GM23338 (cell line): ENCODE measurements around the gene HIPK1. TPM values are rescaled to one million over a fixed set of nuclear protein-coding genes. Genes with fewer than 3 reads are reported as not detected.

ENCODE experiments used
- ATAC-seq: fragments of 200-7000 bp; cut with Tn5 transposase; 3 replicates; pipeline ENCODE4 v1.9.1; 2020
- DNase-seq: peaks from one replicate; pipeline ENCODE4 v3.0.0-alpha.2; 2015; ENCODE audit warnings: low spot score
- H2AFZ ChIP-seq: fragments of 200-600 bp; sonication (generic); 2 replicates; pipeline ENCODE4 v1.8.0; 2016; ENCODE audit warnings: antibody characterized with exemption, mild to moderate bottlenecking, moderate library complexity
- H3F3A ChIP-seq: fragments of 200-600 bp; sonication (generic); replicated peaks from 2 replicates; pipeline ENCODE4 v1.8.0; 2017; ENCODE audit warnings: antibody characterized with exemption, mixed run types, low read depth
- H3K27ac ChIP-seq: fragments of 200-600 bp; sonication (generic); 2 replicates; pipeline ENCODE4 v1.6.1; 2016; ENCODE audit warnings: low read depth
- H3K27me3 ChIP-seq: fragments of 200-600 bp; sonication (generic); 2 replicates; pipeline ENCODE4 v1.8.0; 2016; ENCODE audit warnings: mild to moderate bottlenecking, mixed run types, moderate library complexity; ENCODE audit not compliant: insufficient read depth
- H3K36me3 ChIP-seq: fragments of 200-600 bp; sonication (generic); 2 replicates; pipeline ENCODE4 v1.8.0; 2016; ENCODE audit warnings: mild to moderate bottlenecking; ENCODE audit not compliant: insufficient read depth
- H3K4me1 ChIP-seq: fragments of 200-600 bp; sonication (generic); 2 replicates; pipeline ENCODE4 v1.8.0; 2016; ENCODE audit warnings: mild to moderate bottlenecking, moderate library complexity; ENCODE audit not compliant: insufficient read depth
- H3K4me2 ChIP-seq: fragments of 200-600 bp; sonication (generic); 2 replicates; pipeline ENCODE4 v1.7.1; 2017; ENCODE audit warnings: mixed run types
- H3K4me3 ChIP-seq: fragments of 200-600 bp; sonication (generic); 2 replicates; pipeline ENCODE4 v1.6.1; 2016; ENCODE audit warnings: mixed run types
- H3K79me2 ChIP-seq: fragments of 200-600 bp; sonication (generic); replicated peaks from 2 replicates; pipeline ENCODE4 v1.8.0; 2017; ENCODE audit warnings: mild to moderate bottlenecking; ENCODE audit not compliant: insufficient read depth
- H3K9me2 ChIP-seq: fragments of 200-600 bp; sonication (generic); 2 replicates; pipeline ENCODE4 v1.8.0; 2017; ENCODE audit not compliant: insufficient read depth
- H4K20me1 ChIP-seq: fragments of 200-600 bp; sonication (generic); replicated peaks from 2 replicates; pipeline ENCODE4 v1.8.0; 2017; ENCODE audit warnings: mild to moderate bottlenecking; ENCODE audit not compliant: insufficient read depth
- H3K27ac Mint-ChIP-seq: 2 replicates; pipeline ENCODE4 v1.8.0; 2020; ENCODE audit warnings: inconsistent platforms, mild to moderate bottlenecking, moderate library complexity, mixed read lengths
- H3K27me3 Mint-ChIP-seq: 3 replicates; pipeline ENCODE4 v1.8.0; 2022; ENCODE audit warnings: low read depth, mild to moderate bottlenecking, moderate library complexity, mixed read lengths, inconsistent platforms; ENCODE audit not compliant: insufficient read depth, poor library complexity
- H3K36me3 Mint-ChIP-seq: 3 replicates; pipeline ENCODE4 v1.8.0; 2021; ENCODE audit warnings: low read depth, mild to moderate bottlenecking, inconsistent platforms, moderate library complexity, mixed read lengths
- H3K4me1 Mint-ChIP-seq: 3 replicates; pipeline ENCODE4 v1.8.0; 2020; ENCODE audit warnings: mild to moderate bottlenecking, inconsistent platforms, mixed read lengths
- H3K4me3 Mint-ChIP-seq: 3 replicates; pipeline ENCODE4 v1.8.0; 2021; ENCODE audit warnings: moderate library complexity, mild to moderate bottlenecking, inconsistent platforms, mixed read lengths
- H3K9me3 Mint-ChIP-seq: 3 replicates; pipeline ENCODE4 v1.8.0; 2020; ENCODE audit warnings: moderate library complexity, mild to moderate bottlenecking, inconsistent platforms, mixed read lengths
- CREB1 ChIP-seq: fragments of 250-450 bp; sonication (Bioruptor Pico); IDR thresholded peaks from 2 replicates; pipeline ENCODE4 v1.5.0; 2020; ENCODE audit warnings: low read depth, mild to moderate bottlenecking, moderate library complexity
- EZH2 ChIP-seq: fragments of 200-600 bp; sonication (generic); IDR thresholded peaks from one replicate; pipeline ENCODE4 v1.8.0; 2017; ENCODE audit warnings: antibody characterized with exemption, mild to moderate bottlenecking, low read depth; ENCODE audit not compliant: unreplicated experiment
- EZH2phosphoT487 ChIP-seq: fragments of 200-600 bp; sonication (generic); IDR thresholded peaks from one replicate; pipeline ENCODE4 v1.8.1; 2018; ENCODE audit warnings: antibody characterized with exemption; ENCODE audit not compliant: unreplicated experiment
- JUNB ChIP-seq: IDR thresholded peaks from one replicate; pipeline ENCODE4 v1.6.1; 2016; ENCODE audit warnings: antibody characterized with exemption; ENCODE audit not compliant: unreplicated experiment
- NANOG ChIP-seq: IDR thresholded peaks from 2 replicates; pipeline ENCODE4 v1.6.1; 2016; ENCODE audit warnings: antibody characterized with exemption, borderline replicate concordance
- POLR2AphosphoS5 ChIP-seq: IDR thresholded peaks from 2 replicates; pipeline ENCODE4 v1.6.1; 2016; ENCODE audit warnings: antibody characterized with exemption, low read depth
- STAT1 ChIP-seq: IDR thresholded peaks from one replicate; pipeline ENCODE4 v1.6.1; 2016; ENCODE audit warnings: antibody characterized with exemption; ENCODE audit not compliant: unreplicated experiment
- ZNF114 ChIP-seq: fragments of 250-450 bp; sonication (Bioruptor Pico); IDR thresholded peaks from 2 replicates; pipeline ENCODE4 v1.5.0; 2020; ENCODE audit warnings: mild to moderate bottlenecking, moderate library complexity
- ZNF331 ChIP-seq: fragments of 250-450 bp; sonication (Bioruptor Pico); IDR thresholded peaks from 2 replicates; pipeline ENCODE4 v1.5.0; 2020; ENCODE audit warnings: low read depth, mild to moderate bottlenecking, moderate library complexity
- polyA plus RNA-seq: library from polyadenylated mRNA; unstranded; fragments of >200 nt; fragmentation: Nextera tagmentation; extraction: Ambion mirVana; gene quantifications from 2 replicates; pipeline ENCODE4 v1.2.1, GENCODE V29; 2016
- total RNA-seq: library from RNA; depleted of rRNA; stranded (reverse); fragments of >200 nt; shearing (Covaris generic); gene quantifications from 2 replicates; pipeline ENCODE4 v1.2.3, GENCODE V29; 2014
- TF ChIP-seq, protein P1 (sequence below): fragments of 250-450 bp; sonication (Bioruptor Pico); IDR thresholded peaks from 2 replicates; pipeline ENCODE4 v1.5.0; 2020; ENCODE audit warnings: mild to moderate bottlenecking, moderate library complexity
- TF ChIP-seq, protein P2 (sequence below): IDR thresholded peaks from 2 replicates; pipeline ENCODE4 v1.6.1; 2016; ENCODE audit warnings: antibody characterized with exemption
- TF ChIP-seq, protein P3 (sequence below): IDR thresholded peaks from one replicate; pipeline ENCODE4 v1.6.1; 2018; ENCODE audit warnings: antibody characterized with exemption; ENCODE audit not compliant: unreplicated experiment
- TF ChIP-seq, protein P4 (sequence below), 2 experiments: fragments of 200-600 bp in 1 of 2; sonication (generic) in 1 of 2; conservative IDR thresholded peaks; 2 replicates each; pipeline versions ENCODE4 v1.5.1 to v1.6.1; 2016 to 2017; ENCODE audit warnings: antibody characterized with exemption in 2 of 2, low read depth in 2 of 2, mild to moderate bottlenecking in 2 of 2, moderate library complexity in 1 of 2

Gene HIPK1
- total and polyA plus RNA-seq, 2 experiments from 2014 or later: 14.3 to 47.5 TPM

DNA sequence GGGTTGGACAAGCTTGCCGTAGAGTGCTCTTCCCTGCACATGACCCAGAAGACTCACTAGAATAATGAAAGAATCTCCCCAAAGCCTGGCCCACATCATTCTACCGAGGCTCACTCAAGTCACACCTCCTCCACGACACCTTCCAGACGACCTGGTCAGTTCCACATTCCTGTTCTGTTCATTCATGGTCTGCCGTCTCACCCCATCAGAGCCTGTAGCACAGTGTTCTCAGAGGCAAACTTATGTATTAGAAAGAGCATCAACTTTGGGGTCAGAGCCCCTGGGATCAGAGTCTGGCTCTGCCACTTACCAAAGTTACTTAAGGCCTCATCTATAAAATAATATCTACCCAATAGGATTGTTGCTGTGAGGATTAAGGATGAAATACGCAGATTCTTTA lies 57.7 kb downstream of the HIPK1 start:
- 0 out of 2 replicates have a peak, but pooled peaks cover 5% of the 10 kb centered on the region for H3F3A ChIP-seq
- H3K27me3 ChIP-seq: no peaks in the 10 kb centered on the region
- ATAC-seq: no peak
- H2AFZ ChIP-seq: no peak overlapping the region
- H3K4me2 ChIP-seq: no peak overlapping the region
- H3K4me3 Mint-ChIP-seq: no peak overlapping the region
- 0 out of 2 replicates have a peak, but pooled peaks cover 13% of the 10 kb centered on the region for H3K9me2 ChIP-seq
- no peak for DNase-seq
- peaks cover 47% of the 10 kb centered on the region for H3K36me3 Mint-ChIP-seq
- H3K4me3 ChIP-seq: no peak overlapping the region
- TF ChIP-seq, protein P1, sequence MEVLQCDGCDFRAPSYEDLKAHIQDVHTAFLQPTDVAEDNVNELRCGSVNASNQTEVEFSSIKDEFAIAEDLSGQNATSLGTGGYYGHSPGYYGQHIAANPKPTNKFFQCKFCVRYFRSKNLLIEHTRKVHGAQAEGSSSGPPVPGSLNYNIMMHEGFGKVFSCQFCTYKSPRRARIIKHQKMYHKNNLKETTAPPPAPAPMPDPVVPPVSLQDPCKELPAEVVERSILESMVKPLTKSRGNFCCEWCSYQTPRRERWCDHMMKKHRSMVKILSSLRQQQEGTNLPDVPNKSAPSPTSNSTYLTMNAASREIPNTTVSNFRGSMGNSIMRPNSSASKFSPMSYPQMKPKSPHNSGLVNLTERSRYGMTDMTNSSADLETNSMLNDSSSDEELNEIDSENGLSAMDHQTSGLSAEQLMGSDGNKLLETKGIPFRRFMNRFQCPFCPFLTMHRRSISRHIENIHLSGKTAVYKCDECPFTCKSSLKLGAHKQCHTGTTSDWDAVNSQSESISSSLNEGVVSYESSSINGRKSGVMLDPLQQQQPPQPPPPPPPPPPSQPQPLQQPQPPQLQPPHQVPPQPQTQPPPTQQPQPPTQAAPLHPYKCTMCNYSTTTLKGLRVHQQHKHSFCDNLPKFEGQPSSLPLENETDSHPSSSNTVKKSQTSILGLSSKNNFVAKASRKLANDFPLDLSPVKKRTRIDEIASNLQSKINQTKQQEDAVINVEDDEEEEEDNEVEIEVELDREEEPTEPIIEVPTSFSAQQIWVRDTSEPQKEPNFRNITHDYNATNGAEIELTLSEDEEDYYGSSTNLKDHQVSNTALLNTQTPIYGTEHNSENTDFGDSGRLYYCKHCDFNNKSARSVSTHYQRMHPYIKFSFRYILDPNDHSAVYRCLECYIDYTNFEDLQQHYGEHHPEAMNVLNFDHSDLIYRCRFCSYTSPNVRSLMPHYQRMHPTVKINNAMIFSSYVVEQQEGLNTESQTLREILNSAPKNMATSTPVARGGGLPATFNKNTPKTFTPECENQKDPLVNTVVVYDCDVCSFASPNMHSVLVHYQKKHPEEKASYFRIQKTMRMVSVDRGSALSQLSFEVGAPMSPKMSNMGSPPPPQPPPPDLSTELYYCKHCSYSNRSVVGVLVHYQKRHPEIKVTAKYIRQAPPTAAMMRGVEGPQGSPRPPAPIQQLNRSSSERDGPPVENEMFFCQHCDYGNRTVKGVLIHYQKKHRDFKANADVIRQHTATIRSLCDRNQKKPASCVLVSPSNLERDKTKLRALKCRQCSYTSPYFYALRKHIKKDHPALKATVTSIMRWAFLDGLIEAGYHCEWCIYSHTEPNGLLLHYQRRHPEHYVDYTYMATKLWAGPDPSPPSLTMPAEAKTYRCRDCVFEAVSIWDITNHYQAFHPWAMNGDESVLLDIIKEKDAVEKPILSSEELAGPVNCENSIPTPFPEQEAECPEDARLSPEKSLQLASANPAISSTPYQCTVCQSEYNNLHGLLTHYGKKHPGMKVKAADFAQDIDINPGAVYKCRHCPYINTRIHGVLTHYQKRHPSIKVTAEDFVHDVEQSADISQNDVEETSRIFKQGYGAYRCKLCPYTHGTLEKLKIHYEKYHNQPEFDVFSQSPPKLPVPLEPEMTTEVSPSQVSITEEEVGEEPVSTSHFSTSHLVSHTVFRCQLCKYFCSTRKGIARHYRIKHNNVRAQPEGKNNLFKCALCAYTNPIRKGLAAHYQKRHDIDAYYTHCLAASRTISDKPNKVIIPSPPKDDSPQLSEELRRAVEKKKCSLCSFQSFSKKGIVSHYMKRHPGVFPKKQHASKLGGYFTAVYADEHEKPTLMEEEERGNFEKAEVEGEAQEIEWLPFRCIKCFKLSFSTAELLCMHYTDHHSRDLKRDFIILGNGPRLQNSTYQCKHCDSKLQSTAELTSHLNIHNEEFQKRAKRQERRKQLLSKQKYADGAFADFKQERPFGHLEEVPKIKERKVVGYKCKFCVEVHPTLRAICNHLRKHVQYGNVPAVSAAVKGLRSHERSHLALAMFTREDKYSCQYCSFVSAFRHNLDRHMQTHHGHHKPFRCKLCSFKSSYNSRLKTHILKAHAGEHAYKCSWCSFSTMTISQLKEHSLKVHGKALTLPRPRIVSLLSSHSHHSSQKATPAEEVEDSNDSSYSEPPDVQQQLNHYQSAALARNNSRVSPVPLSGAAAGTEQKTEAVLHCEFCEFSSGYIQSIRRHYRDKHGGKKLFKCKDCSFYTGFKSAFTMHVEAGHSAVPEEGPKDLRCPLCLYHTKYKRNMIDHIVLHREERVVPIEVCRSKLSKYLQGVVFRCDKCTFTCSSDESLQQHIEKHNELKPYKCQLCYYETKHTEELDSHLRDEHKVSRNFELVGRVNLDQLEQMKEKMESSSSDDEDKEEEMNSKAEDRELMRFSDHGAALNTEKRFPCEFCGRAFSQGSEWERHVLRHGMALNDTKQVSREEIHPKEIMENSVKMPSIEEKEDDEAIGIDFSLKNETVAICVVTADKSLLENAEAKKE (CRISPR knock-in tag): no peak
- TF ChIP-seq STAT1 (no peak), EZH2 (no peak), CREB1 (no peak), JUNB (no peak), EZH2phosphoT487 (no peak), NANOG (no peak), POLR2AphosphoS5 (no peak), ZNF114 (CRISPR knock-in tag) (no peak), ZNF331 (no peak)
- TF ChIP-seq, protein P2, sequence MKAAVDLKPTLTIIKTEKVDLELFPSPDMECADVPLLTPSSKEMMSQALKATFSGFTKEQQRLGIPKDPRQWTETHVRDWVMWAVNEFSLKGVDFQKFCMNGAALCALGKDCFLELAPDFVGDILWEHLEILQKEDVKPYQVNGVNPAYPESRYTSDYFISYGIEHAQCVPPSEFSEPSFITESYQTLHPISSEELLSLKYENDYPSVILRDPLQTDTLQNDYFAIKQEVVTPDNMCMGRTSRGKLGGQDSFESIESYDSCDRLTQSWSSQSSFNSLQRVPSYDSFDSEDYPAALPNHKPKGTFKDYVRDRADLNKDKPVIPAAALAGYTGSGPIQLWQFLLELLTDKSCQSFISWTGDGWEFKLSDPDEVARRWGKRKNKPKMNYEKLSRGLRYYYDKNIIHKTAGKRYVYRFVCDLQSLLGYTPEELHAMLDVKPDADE: no peak
- TF ChIP-seq, protein P3, sequence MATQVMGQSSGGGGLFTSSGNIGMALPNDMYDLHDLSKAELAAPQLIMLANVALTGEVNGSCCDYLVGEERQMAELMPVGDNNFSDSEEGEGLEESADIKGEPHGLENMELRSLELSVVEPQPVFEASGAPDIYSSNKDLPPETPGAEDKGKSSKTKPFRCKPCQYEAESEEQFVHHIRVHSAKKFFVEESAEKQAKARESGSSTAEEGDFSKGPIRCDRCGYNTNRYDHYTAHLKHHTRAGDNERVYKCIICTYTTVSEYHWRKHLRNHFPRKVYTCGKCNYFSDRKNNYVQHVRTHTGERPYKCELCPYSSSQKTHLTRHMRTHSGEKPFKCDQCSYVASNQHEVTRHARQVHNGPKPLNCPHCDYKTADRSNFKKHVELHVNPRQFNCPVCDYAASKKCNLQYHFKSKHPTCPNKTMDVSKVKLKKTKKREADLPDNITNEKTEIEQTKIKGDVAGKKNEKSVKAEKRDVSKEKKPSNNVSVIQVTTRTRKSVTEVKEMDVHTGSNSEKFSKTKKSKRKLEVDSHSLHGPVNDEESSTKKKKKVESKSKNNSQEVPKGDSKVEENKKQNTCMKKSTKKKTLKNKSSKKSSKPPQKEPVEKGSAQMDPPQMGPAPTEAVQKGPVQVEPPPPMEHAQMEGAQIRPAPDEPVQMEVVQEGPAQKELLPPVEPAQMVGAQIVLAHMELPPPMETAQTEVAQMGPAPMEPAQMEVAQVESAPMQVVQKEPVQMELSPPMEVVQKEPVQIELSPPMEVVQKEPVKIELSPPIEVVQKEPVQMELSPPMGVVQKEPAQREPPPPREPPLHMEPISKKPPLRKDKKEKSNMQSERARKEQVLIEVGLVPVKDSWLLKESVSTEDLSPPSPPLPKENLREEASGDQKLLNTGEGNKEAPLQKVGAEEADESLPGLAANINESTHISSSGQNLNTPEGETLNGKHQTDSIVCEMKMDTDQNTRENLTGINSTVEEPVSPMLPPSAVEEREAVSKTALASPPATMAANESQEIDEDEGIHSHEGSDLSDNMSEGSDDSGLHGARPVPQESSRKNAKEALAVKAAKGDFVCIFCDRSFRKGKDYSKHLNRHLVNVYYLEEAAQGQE: no peak
- TF ChIP-seq, protein P4, sequence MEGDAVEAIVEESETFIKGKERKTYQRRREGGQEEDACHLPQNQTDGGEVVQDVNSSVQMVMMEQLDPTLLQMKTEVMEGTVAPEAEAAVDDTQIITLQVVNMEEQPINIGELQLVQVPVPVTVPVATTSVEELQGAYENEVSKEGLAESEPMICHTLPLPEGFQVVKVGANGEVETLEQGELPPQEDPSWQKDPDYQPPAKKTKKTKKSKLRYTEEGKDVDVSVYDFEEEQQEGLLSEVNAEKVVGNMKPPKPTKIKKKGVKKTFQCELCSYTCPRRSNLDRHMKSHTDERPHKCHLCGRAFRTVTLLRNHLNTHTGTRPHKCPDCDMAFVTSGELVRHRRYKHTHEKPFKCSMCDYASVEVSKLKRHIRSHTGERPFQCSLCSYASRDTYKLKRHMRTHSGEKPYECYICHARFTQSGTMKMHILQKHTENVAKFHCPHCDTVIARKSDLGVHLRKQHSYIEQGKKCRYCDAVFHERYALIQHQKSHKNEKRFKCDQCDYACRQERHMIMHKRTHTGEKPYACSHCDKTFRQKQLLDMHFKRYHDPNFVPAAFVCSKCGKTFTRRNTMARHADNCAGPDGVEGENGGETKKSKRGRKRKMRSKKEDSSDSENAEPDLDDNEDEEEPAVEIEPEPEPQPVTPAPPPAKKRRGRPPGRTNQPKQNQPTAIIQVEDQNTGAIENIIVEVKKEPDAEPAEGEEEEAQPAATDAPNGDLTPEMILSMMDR (conservative IDR thresholded peaks at IDR 0.05; ENCODE audit: low read depth in 2 of 2): no peak
- peaks cover 15% of the 10 kb centered on the region; the same call in 1 of the 2 replicates for H3K4me1 ChIP-seq
- H3K9me3 Mint-ChIP-seq: peaks cover 44% of the 10 kb centered on the region
- H3K27ac ChIP-seq: no peak overlapping the region
- H3K27ac Mint-ChIP-seq: no peak overlapping the region
- peaks cover 24% of the 10 kb centered on the region for H3K4me1 Mint-ChIP-seq
- no peaks in the 10 kb centered on the region for H4K20me1 ChIP-seq
- H3K36me3 ChIP-seq: peaks cover 3% of the 10 kb centered on the region; the same call in 1 of the 2 replicates
- peaks cover 12% of the 10 kb centered on the region for H3K27me3 Mint-ChIP-seq
- H3K79me2 ChIP-seq: no peaks in the 10 kb centered on the region
